Stimulated activated CD4-positive, alpha-beta T cell treated with anti-CD3 and anti-CD28 coated beads, Interleukin-1b, Interleukin-23, amount 100 ng/mL, for 4 hours (primary cell): ENCODE data around the gene SLC35C1.
"Not testable (repeated sequence)": the region's sequence is repeated elsewhere in the genome, so short reads cannot be mapped to it uniquely, and the experiment has no call there.

Experiments used
- DNase-seq, 2 donors: peaks; one replicate each; pipeline ENCODE4 v3.0.0-alpha.2; 2020; ENCODE audit warnings: low read depth in 2 of 2

Gene SLC35C1

DNA sequence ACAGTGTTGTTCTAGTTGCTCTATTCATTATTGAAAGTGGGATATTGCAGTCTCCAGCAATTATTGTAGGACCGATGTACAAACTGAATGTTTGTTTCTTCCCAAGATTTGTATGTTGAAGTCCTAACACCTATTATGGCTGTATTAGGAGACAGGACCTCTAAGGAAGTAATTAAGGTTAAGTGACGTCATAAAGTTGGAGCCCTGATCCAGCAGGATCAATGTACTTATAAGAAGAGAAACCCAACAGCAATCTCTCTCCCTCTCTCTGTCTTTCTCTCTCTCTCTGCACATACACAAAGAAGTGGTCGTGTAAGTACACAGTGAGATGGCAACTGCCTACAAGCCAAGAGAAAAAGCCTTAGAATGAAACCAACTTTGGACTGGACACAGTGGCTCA, 16.1 kb upstream of the SLC35C1 start:
- DNase-seq = no peak

DNA sequence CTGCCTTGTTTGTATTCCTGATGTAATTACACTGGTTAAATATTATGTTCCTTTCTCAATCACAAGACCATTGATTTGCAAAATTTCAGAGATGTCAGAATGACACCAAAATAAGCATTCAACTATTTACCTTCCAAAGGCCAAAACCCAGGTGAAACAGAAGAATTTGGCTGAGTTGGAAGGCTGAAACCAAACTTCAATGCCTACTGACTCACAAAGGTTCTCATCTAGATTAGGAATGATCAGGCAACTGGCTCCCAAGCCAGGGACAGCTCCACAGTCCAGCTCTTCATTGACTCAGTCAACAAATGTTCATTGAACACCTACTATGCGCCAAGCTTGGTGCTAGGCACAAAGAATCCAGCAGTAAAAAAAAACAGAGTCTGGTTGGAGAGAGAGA, 13.4 kb upstream of the SLC35C1 start:
- DNase-seq = no peak

GRCh38 chr11:45794169-45794568, 10.8 kb upstream of the SLC35C1 start:
- no peak for DNase-seq

GRCh38 chr11:45795379-45795778, 9.6 kb upstream of the SLC35C1 start:
- DNase-seq = no peak

GRCh38 chr11:45796461-45796861, 8.5 kb upstream of the SLC35C1 start:
- DNase-seq = no peak

DNA sequence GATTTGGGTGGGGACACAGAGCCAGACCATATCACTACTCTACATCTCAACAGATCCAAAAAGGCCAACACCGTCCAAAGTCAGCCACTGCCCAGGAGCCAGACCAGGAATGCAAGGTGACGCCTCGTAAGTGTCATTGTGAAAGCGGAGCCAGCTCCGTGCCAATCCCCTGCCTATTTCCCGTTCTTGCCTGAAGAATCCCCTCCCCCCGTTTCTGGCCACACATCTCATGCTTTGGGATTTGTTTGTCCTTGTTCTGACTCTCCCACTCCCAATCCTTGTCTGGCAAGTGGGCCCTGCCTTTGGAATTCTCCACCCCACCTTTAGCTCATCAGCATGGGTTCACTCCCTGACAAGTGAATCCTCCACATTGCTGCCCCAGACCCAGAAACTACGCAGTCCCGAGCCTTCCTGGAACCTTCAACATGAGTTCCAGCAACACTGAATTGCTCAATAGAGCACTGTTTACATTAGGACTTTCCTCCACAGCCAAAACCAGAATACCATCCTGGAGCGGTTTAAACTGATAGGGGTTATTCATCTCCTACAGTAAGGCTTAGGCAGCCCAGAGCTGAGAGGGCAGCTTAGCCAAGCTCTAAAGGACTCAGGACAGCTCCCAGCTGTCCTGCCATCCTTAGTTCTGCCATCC, 6.0 kb upstream of the SLC35C1 start:
- DNase-seq = no peak

DNA sequence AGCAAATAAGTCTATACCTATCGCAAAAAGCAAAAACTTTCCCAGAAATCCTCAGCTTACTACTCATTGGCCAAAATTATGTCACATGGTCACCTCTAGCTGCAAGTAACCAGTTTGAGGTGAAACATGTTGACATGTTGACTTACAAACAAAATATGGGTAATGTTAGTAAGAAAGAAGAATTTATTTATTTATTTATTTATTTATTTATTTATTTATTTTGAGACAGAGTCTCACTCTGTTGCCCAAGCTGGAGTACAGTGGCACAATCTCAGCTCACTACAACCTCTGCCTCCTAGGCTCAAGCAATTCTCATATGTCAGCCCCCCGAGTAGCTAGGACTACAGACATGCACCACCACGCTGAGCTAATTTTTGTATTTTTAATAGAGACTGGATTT, 5.4 kb upstream of the SLC35C1 start:
- no peak for DNase-seq

- DNase-seq = no peak
Measured at GRCh38 chr11:45800261-45800660, 4.7 kb upstream of the SLC35C1 start.

- DNase-seq = no peak
Measured at GRCh38 chr11:45801723-45802315, 3.1 kb upstream of the SLC35C1 start.

DNA sequence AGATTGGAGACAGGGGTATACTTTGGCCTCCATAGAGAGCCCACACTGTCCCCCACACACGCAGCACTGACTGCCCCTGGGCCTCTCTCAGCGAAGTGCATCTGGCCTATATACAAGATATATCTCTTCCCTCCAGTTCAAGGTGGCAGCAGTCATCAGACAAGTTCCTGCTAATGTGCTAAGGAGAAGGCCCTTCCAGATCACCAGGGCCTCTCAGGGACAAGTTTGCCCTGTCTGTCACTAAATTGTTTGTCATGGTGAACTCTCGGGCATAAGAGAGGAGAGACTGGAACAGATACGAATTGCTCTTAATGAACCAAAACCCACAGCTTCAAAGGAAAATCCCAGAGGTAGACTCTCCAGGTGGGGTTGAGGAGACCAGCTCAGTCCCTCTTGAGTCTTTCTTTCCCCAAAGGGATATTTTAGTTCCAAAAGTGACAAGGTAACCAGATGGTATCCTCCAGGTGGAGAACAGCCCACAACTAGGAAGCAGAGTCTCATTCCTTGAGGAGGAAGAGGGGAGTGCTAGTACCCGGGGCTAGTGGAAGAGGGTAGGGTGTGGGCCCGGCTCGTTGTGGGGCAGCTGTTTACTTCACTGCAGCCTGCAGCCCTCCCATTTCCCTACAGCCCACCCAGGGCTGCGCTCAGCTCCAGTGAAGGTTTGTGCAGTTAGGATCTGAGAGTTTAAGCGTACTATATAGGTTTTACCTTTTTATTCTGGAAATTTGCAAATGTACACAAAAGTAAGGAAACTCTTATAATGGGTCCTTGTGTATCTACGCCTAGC, 2.2 kb upstream of the SLC35C1 start:
- no peak for DNase-seq

- peak; percentile 25 to 63 for DNase-seq
Measured at GRCh38 chr11:45803971-45804760, 783 bp upstream of the SLC35C1 start.

DNA sequence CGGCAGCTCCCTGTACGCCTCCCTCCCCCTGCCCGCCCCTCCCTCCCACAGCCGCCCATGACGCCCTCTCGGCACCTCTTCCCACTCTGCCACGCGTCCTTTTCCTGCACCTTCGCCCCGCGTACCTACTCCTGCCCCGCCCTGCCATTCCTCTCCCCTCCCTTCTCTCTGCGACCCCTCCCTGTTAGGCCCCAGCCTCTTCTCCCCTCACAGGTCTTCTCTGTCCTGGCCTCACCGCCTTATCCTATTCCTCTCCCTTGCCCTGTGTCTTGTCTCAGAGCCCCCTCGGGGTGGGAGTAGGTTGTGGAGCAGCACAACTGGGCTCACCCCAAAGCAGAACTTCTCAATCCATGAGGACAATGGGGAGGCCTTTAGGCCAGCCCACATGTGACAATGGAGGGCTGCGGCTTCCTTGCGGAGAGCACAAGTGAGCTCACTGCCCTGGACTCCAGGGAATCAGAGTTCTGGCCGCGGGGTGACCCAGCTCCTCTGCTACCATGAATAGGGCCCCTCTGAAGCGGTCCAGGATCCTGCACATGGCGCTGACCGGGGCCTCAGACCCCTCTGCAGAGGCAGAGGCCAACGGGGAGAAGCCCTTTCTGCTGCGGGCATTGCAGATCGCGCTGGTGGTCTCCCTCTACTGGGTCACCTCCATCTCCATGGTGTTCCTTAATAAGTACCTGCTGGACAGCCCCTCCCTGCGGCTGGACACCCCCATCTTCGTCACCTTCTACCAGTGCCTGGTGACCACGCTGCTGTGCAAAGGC, 539 bp downstream of the SLC35C1 start:
- no peak for DNase-seq

- DNase-seq = no peak
Measured at GRCh38 chr11:45806072-45806933, 1.4 kb downstream of the SLC35C1 start.

DNA sequence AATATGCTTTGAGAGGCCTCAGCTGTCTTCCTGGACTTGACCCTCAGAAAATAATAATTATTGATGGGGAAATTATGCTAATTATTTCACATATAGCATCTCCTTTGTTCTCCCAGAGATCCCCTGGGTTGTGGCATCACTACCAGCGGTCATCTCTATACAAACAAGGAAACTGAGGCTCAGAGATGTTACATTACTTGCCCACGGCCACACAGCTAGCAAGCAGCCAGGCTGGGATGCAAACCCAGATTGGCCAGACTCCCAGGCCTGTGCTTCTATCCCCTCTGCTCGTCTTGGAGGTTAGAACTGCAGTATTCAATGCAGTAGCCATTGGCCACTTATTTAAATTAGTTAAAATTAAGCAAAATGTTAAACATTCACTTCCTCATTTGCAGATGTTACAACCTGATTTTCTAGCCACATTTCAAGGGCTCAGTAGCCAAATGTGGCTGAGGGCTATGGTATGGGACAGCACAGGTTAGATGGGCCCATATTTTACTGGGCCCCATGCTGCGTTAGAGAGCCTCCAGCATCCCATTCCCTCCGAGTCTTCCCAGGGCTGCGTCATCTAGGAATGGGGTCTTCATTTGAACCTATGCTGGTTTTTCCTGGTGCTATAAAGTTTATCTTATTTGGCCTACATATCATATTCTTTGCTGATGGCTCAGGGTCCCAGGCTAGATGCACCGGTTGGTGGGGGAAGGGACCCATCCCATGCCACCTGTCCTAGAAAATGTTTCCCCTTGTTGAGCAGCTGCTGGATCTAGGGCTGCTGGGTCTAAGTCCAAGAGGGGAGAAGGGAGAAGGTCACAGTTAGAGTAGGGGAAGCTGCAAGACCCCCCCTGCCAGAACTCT, 2.2 kb downstream of the SLC35C1 start:
- no peak for DNase-seq

DNA sequence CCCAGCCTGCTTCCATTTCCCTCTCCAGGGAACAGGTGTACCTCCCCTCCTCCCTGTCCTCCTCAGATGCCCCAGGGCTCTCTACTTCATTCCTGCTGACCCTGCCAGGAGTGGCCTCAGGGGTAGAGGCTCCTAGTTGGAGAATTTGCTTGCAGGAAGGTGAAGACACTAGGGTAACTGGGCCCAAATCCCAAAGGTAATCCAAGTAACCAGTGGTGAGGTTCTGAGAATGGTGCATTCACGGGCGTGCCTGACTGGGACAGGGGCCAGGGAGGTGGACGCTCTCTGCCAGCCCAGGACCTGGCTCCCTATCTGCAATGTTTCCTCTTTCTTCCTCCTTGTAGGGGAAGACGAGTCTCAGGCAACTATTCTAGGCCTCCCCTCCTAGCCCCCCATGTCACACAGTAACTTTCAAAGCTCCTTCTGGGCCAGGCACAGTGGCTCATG, 2.9 kb downstream of the SLC35C1 start:
- DNase-seq = no peak

DNA sequence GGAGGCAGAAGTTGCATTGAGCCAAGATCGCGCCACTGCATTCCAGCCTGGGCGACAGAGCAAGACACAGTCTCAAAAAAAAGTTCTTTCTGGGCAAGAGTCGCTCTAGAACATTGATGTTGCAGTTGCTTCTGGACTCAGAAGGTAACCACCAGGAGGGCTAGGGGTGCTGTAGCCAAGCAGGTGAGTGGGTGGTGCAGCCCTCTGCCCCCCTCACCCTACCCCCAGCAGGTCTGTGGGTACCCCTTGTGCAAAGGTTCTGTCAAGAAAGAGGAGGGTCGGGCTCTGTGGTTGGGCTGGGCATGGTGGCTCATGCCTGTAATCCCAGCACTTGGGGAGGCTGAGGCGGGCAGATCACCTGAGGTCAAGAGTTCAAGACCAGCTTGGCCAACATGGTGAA, 3.5 kb downstream of the SLC35C1 start:
- DNase-seq = not testable (repeated sequence)

- DNase-seq = no peak
Measured at GRCh38 chr11:45809456-45810395, 4.8 kb downstream of the SLC35C1 start.

DNA sequence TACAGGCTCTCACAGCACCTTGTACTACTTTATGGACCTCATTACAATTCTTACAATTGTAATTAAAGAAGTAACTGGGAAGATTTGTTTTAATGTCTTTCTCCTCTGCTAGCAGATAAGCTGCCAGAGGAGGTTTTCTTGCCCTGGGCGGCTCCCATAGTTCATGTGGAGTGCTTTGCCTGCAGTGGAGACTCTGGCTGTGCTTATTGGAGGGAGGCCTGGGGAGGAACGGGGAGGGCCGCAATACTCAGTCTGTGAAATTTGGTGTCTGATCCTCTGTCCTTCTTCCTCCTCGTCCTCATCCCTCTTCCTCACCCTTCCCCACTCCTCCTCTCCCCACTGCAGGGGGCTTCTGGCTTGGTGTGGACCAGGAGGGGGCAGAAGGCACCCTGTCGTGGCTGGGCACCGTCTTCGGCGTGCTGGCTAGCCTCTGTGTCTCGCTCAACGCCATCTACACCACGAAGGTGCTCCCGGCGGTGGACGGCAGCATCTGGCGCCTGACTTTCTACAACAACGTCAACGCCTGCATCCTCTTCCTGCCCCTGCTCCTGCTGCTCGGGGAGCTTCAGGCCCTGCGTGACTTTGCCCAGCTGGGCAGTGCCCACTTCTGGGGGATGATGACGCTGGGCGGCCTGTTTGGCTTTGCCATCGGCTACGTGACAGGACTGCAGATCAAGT, 5.6 kb downstream of the SLC35C1 start:
- no peak for DNase-seq
